Lower lobe of right lung (tissue), 2 donors: Measurements from ENCODE around the gene BMPR1B. TPM values are rescaled to one million over a fixed set of nuclear protein-coding genes. Genes with fewer than 3 reads are reported as not detected.

Experiments
- ATAC-seq, 2 donors: fragments of 200-7000 bp; cut with Tn5 transposase; one replicate each; pipeline ENCODE4 v1.9.1; 2020 to 2022; ENCODE audit warnings: mild to moderate bottlenecking in 2 of 2, moderate library complexity in 2 of 2
- DNase-seq: peaks from one replicate; pipeline ENCODE4 v3.0.0-alpha.2; 2020
- H3K27ac ChIP-seq: fragments of 200-600 bp; one replicate; pipeline ENCODE4 v1.8.0; 2022
- H3K27me3 ChIP-seq: fragments of 200-600 bp; one replicate; pipeline ENCODE4 v1.8.0; 2022; ENCODE audit warnings: low read depth
- H3K36me3 ChIP-seq: fragments of 200-600 bp; one replicate; pipeline ENCODE4 v1.8.0; 2022; ENCODE audit warnings: mild to moderate bottlenecking
- H3K4me1 ChIP-seq: fragments of 200-600 bp; one replicate; pipeline ENCODE4 v1.8.0; 2022
- H3K4me3 ChIP-seq: fragments of 200-600 bp; one replicate; pipeline ENCODE4 v1.8.0; 2022; ENCODE audit warnings: mild to moderate bottlenecking
- H3K9me3 ChIP-seq: fragments of 200-600 bp; one replicate; pipeline ENCODE4 v1.8.0; 2022
- intact Hi-C: fragments of 100-400 bp; cut with DNase I; formaldehyde crosslinking; loops from one replicate; pipeline ENCODE4 v1.11.0; 2022
- total RNA-seq: library from RNA; stranded (reverse); fragmentation: NEBNext Ultra II Directional; extraction: Animal tissue kit (Norgen Biotek cat#: 25700); gene quantifications from one replicate; pipeline ENCODE4 v1.2.1, GENCODE V29; 2021
- TF ChIP-seq, protein P1 (sequence below): fragments of 200-600 bp; IDR thresholded peaks from one replicate; pipeline ENCODE4 v1.8.0; 2022; ENCODE audit warnings: antibody characterized with exemption, mild to moderate bottlenecking
- donor health status: DM: no; HTN: yes; CAD: no; lungs with severe emphysema.

The BMPR1B gene
- total RNA-seq, 1 donor from 2014 or later = 6.0 TPM

DNA sequence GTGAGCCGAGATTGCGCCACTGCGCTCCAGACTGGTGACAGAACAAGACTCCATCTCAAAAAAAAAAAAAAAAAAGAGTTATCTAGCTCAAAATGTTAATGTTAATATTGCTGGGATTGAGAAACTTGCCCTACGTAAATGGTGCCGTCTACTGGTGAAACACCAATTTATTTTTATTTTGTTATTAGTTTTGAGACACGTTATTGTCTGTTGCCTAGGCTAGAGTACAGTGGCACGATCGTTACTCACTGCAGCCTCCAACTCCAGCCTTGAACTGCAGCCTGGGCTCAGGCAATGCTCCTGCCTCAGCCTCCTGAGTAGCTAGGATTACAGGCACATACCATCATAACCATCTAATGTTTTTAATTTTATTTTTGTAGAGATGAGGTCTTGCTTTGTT lies 262.8 kb downstream of the BMPR1B start:
- Histone ChIP-seq H3K27me3 (no peaks in the 10 kb centered on the region), H3K36me3 (no peaks in the 10 kb centered on the region), H3K27ac (no peak overlapping the region), H3K9me3 (no peaks in the 10 kb centered on the region), H3K4me3 (no peak overlapping the region), H3K4me1 (no peaks in the 10 kb centered on the region)
- ATAC-seq (no peak), DNase-seq (no peak)
- TF ChIP-seq, protein P1, sequence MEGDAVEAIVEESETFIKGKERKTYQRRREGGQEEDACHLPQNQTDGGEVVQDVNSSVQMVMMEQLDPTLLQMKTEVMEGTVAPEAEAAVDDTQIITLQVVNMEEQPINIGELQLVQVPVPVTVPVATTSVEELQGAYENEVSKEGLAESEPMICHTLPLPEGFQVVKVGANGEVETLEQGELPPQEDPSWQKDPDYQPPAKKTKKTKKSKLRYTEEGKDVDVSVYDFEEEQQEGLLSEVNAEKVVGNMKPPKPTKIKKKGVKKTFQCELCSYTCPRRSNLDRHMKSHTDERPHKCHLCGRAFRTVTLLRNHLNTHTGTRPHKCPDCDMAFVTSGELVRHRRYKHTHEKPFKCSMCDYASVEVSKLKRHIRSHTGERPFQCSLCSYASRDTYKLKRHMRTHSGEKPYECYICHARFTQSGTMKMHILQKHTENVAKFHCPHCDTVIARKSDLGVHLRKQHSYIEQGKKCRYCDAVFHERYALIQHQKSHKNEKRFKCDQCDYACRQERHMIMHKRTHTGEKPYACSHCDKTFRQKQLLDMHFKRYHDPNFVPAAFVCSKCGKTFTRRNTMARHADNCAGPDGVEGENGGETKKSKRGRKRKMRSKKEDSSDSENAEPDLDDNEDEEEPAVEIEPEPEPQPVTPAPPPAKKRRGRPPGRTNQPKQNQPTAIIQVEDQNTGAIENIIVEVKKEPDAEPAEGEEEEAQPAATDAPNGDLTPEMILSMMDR = no peak
- intact Hi-C loops = no loop called here

DNA sequence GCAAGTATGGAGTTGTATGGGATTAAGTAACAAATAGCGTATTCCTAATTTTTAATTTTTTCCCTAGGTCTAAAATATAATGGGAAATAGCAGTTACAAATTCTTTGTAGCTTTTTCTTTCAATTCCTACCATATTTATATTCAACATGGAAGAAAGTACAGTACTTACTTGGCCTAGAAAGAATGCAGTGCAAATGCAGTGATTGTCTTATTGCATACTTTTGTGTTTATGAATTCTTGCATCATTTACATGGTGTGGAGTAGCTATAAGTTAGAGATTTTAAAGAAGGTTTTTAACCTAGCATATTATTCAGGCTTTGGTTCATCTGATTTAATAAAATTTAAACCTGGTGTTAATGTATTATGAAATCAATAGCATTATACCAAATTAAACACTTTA lies 263.3 kb downstream of the BMPR1B start:
- Histone ChIP-seq H3K36me3 (no peaks in the 10 kb centered on the region), H3K4me3 (no peak overlapping the region), H3K4me1 (no peaks in the 10 kb centered on the region), H3K9me3 (no peaks in the 10 kb centered on the region), H3K27me3 (no peaks in the 10 kb centered on the region), H3K27ac (no peak overlapping the region)
- DNase-seq = no peak
- intact Hi-C loops = no loop called here
- no peak for ATAC-seq
- TF ChIP-seq, protein P1 = no peak

DNA sequence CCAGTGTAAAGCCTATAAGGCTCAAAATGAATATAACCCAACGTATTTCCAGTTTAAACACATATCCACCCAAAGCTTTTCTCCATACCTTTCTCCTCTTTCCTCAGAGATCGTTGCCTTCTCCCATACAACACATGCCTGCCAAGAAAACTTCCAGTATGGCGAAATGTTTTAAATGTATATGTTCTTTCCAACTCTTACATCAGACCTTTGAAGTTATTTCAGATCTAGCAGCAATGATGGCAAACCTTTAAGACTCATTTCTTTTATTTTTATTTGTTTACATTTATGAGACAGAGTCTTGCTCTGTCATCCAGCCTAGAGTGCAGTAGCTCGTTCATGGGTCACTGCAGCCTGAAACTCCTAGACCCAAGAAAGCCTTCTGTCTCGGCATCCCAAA lies 265.4 kb downstream of the BMPR1B start:
- intact Hi-C loops = no loop called here
- Histone ChIP-seq H3K4me1 (no peaks in the 10 kb centered on the region), H3K36me3 (no peaks in the 10 kb centered on the region), H3K9me3 (no peaks in the 10 kb centered on the region), H3K4me3 (no peak overlapping the region), H3K27ac (no peak overlapping the region), H3K27me3 (no peaks in the 10 kb centered on the region)
- no peak for ATAC-seq
- no peak for DNase-seq
- TF ChIP-seq, protein P1 = no peak

DNA sequence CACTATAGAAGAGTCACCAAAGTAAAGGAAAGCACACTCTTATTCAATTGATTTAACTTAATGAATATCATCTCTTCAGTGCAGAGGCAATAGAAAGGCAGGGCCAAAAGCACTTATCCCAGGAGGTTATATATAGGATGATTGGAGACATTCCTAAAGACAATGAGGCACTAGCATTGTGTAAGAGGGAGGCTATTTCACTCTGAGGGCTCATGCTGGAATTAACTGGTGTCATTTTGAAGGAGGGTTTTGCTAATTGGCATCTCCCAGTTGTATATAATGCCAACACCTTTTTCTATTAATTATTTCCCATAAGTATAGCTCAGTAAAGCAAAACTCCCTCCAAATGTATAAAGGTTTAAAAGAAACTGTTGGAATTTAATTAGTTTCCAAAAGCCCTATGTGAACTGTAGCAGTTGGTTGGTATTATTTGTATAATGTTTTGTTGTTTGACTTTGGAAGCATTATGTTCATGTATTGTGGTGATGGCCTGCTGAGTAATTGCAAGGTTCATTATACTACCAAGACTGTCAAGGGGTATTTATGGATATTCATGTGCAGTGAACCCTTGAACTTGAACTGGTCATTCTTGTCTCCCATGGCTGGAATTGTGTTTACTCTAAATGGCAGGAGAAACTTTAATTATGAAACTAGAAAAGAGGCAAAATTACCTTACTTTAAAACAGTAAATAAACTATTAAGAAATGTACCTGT lies 270.3 kb downstream of the BMPR1B start:
- DNase-seq (no peak), ATAC-seq (no peak)
- TF ChIP-seq, protein P1 = no peak
- no peaks in the 10 kb centered on the region for H3K27me3 ChIP-seq
- H3K9me3 ChIP-seq = peaks cover 4% of the 10 kb centered on the region
- H3K4me3 ChIP-seq = no peak overlapping the region
- no peaks in the 10 kb centered on the region for H3K36me3 ChIP-seq
- no peak overlapping the region for H3K27ac ChIP-seq
- intact Hi-C loops = no loop called here
- no peaks in the 10 kb centered on the region for H3K4me1 ChIP-seq

DNA sequence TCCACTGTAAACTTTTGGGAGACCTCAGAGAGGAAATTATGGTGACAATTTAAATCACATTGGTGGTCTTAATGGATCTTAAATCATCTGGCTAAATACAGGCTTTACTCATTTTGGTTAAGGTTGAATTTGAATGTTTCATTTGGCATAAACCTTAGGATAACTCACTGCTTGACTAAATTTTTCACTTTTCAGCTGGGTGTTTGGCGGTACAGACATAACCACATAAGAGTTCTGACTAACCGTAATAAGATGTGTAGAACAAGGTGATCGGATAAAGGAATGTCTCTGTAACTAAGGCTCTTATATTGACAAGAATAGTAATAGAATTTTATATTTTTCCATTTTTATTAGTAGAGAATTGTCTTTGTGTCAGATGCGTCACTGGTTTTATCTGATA lies 281.0 kb downstream of the BMPR1B start:
- ATAC-seq = no peak
- TF ChIP-seq, protein P1 = no peak

More for the DNA sequence above, 281.0 kb downstream of the BMPR1B start:
- no peaks in the 10 kb centered on the region for H3K36me3 ChIP-seq
- no peak for DNase-seq
- H3K9me3 ChIP-seq = no peaks in the 10 kb centered on the region
- H3K4me1 ChIP-seq = no peaks in the 10 kb centered on the region
- no peak overlapping the region for H3K4me3 ChIP-seq
- intact Hi-C loops = no loop called here
- H3K27me3 ChIP-seq = no peaks in the 10 kb centered on the region
- no peak overlapping the region for H3K27ac ChIP-seq
